HG03175 (cell line): ENCODE data around the gene ZBTB11.
"Not testable (repeated sequence)": the region's sequence is repeated elsewhere in the genome, so short reads cannot be mapped to it uniquely, and the experiment has no call there.

ENCODE experiments used
- ATAC-seq: cut with Tn5 transposase; IDR thresholded peaks from one replicate; pipeline ENCODE4 v1.9.1; 2021; ENCODE audit warnings: mild to moderate bottlenecking, moderate library complexity; ENCODE audit not compliant: unreplicated experiment

Gene ZBTB11, protein sequence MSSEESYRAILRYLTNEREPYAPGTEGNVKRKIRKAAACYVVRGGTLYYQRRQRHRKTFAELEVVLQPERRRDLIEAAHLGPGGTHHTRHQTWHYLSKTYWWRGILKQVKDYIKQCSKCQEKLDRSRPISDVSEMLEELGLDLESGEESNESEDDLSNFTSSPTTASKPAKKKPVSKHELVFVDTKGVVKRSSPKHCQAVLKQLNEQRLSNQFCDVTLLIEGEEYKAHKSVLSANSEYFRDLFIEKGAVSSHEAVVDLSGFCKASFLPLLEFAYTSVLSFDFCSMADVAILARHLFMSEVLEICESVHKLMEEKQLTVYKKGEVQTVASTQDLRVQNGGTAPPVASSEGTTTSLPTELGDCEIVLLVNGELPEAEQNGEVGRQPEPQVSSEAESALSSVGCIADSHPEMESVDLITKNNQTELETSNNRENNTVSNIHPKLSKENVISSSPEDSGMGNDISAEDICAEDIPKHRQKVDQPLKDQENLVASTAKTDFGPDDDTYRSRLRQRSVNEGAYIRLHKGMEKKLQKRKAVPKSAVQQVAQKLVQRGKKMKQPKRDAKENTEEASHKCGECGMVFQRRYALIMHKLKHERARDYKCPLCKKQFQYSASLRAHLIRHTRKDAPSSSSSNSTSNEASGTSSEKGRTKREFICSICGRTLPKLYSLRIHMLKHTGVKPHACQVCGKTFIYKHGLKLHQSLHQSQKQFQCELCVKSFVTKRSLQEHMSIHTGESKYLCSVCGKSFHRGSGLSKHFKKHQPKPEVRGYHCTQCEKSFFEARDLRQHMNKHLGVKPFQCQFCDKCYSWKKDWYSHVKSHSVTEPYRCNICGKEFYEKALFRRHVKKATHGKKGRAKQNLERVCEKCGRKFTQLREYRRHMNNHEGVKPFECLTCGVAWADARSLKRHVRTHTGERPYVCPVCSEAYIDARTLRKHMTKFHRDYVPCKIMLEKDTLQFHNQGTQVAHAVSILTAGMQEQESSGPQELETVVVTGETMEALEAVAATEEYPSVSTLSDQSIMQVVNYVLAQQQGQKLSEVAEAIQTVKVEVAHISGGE

DNA sequence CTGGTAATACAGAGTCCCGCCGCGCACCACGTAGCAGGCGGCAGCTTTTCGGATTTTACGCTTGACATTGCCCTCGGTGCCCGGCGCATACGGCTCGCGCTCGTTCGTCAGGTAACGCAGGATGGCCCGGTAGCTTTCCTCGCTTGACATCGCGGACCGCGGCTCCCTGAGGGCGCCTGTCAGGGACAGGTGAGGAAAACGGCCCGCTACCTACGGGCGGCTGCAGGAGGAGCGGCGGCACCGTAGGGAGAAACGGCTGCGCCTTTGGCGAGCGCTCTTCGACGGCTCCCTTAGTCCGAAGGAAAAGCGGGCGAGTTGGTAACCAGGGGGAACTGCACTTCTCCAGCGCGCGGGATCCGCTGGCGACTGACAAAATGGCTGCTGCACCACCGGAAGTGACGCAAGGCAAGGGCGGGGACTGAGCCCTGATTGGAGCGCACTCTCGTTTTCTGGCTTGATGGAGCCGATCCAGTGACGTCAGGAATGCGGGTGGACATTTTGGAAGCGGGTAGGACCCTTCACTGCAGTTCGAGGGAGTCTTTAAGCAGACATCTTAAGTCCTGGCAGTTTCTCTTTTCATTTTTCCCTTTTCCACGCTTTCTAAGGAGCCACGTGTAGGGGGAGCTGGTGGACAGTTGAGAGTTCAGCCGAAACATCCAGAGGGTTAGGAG is at the start of gene ZBTB11:
ZBTB11 (minus strand) TSS at position 368 of the 671 bp plus-strand sequence; CDS start at position 150, 218 bp downstream.
- peak; percentile 71 for ATAC-seq

- no peak for ATAC-seq
Observed at GRCh38 chr3:101725890-101726275, 49.0 kb upstream of the ZBTB11 start.

DNA sequence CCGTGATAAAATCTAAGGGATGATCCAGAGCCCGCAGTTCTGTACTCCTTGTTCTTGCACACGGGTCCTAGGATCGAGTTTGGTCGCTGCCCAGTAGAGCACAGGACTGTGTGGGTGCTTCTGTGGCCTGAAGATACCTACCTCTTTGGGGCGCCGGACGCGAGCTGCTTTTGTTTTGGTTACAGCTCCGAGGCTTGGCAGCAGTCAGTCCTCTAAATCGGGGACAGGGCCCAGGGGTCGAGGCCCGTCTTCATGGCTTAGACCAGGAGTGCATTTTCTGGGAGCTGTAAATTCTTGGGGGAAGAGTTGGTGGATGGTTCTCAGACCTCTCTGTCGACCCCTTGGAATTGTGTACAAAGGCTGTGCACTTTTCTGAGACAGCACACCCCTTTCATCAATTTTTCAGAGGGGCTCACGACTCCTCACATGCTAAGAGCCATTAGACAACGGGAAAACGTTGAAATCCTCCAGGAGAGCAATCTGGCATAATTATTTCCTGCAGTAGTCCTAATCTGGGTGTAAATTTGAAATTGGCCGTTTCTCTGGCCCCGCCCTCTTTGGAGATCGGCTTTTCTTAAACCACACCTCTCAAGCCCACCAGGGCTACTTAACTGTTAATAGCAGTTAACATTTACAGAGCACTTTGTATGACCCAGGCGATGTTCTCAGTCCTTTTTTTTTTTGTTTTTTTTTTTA is 48.4 kb upstream of the ZBTB11 start:
- ATAC-seq: peak; percentile 25

DNA sequence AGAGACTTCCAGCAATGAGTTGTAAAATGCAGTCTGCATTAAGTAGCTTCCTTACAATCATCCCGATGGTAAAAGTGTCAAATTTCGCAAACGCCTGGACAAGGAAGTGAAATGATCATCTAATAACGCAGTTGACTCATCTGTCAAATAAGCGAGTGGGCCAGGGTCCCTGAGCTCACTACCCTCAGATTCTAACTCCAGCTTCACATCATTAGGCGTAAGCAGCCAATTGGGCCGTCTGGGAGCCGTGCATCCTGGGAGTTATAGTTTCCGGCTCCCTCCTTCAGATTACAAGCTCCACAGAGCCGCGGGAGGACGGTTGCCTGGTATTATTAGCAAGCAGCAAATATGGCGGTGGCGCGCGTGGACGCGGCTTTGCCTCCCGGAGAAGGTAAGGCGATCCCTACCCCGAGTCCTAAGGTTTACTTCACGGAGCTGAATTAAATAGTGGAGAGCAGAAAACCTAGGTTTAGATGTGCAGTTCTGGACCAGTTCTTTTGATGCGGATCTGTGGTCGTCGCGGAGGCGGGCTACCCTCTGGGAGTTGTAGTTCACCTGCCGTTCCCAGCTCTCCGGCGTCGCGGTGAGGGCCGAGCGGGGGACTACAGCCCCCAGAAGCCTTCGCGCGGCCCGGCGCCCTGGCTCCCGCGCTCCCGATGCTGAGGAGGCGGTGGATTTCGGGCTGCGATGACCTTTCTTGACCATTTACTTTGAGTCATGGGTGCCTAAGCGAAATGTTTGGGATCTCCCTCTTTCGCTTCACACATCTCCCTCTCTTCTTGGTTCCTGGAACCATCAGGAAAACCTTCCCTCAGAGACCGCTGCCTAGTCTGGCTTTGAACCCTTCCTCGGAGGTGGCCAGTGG is 47.6 kb upstream of the ZBTB11 start, which contains the start of gene CEP97:
CEP97 (plus strand) TSS at position 286 of the 865 bp plus-strand sequence; CDS start at position 349, 63 bp downstream.
- ATAC-seq: peak; percentile 90

DNA sequence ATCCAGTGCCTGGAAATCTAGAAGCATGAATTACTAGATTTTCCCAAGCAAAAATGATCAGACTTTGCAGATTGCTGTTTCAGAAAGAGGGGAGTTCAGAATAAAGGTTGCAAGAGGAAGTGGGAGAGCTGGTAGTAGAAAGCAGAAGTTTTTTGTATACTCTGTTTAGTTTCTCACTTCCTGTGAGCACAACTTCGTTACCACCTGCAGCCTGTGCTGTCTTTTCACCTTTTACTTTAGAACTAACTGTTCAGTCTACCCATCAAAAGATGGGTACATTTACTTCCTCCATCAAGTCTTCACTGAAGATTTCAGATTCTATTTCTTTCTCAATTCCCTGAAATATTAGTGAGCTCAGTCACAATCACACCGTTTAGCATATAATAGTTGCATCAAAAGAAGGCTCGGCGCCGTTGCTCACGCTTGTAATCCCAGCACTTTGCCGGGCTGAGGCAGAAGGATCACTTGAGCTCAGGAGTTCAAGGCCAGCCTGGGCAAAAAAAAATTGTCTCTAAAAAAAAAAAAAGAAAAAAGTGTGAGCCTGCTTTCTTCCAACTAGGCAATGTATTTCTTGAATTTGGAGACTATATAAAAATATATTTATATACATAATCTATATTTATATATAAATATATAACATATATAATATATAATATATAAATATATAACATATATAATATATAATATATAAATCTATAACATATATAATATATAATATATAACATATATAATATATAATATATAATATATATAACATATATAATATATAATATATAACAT is 45.7 kb upstream of the ZBTB11 start:
- ATAC-seq: peak; percentile 50

- ATAC-seq: no peak
Observed at GRCh38 chr3:101720851-101721840, 44.2 kb upstream of the ZBTB11 start.

GRCh38 chr3:101719604-101720185 is 42.8 kb upstream of the ZBTB11 start:
- no peak for ATAC-seq

- ATAC-seq: no peak
Observed at GRCh38 chr3:101718455-101718854, 41.5 kb upstream of the ZBTB11 start.

DNA sequence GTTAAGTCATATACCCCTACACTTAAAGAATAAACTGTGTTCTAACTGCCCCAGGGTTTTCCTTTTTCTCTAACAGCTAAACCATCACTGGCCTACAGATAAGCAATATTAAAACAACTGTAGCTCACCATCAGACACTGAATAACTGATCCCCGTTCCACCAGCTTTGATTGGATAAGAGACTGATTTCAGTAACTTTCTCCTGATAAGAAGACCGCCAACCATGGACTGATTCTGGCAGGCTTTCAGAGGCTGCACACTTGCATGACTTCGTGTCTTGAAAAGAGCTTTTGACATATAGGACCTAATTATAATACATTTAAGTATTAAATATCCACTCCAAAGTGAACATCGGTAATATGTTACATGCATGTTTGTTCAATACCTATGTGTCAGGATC is 32.2 kb upstream of the ZBTB11 start:
- no peak for ATAC-seq

DNA sequence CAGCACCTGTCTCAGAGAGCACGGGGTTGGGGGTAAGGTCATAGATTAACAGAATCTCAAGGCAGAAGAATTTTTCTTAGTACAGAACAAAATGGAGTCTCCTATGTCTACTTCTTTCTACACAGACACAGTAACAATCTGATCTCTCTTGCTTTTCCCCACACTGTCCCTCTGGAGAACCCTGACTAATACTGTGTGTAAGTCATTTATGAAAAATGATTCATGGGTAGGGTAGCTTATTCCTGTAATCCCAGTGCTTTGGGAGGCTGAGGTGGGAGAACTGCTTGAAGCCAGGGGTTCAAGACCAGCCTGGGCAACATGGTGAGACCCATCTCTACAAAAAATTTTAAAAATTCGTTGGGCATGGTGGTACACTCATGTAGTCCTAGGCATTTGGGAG is 27.7 kb upstream of the ZBTB11 start:
- ATAC-seq: not testable (repeated sequence)

- ATAC-seq: no peak
Observed at GRCh38 chr3:101703169-101703568, 26.2 kb upstream of the ZBTB11 start.

- ATAC-seq: no peak
Observed at GRCh38 chr3:101702726-101703125, 25.8 kb upstream of the ZBTB11 start.

GRCh38 chr3:101701696-101702634 is 25.0 kb upstream of the ZBTB11 start:
- peak; percentile 13 for ATAC-seq

DNA sequence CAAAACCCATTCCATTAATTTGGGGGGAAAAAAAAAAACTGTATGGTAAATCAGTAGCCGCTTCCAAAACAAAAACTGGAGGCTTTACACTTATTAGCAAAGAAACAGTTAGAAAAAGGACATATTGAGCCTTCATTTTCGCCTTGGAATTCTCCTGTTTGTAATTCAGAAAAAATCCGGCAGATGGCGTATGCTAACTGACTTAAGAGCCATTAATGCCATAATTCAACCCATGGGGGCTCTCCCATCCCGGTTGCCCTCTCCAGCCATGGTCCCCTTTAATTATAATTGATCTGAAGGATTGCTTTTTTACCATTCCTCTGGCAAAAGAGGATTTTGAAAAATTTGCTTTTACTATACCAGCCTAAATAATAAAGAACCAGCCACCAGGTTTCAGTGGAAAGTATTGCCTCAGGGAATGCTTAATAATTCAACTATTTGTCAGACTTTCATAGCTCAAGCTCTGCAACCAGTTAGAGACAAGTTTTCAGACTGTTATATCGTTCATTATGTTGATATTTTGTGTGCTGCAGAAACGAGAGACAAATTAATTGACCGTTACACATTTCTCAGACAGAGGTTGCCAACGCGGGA is 18.9 kb upstream of the ZBTB11 start:
- ATAC-seq: no peak

- ATAC-seq: not testable (repeated sequence)
Observed at GRCh38 chr3:101694836-101695235, 17.9 kb upstream of the ZBTB11 start.
